SK-N-SH (cell line): ENCODE data around the gene NRTN. TPM values are rescaled to one million over a fixed set of nuclear protein-coding genes. Genes with fewer than 3 reads are reported as not detected.

ENCODE experiments used
- CTCF ChIA-PET: fragments of 300-600, 350-600 bp; formaldehyde crosslinking; extraction: SDS; loops from one replicate; lab custom pipeline; 2021; lab: Yijun Ruan, JAX
- POLR2A ChIA-PET: fragments of 350-600 bp; sonication (Branson Sonifier 250); formaldehyde crosslinking; extraction: SDS; loops from one replicate; lab custom pipeline; 2020; ENCODE audit warnings: antibody characterized with exemption, inconsistent platforms; lab: Yijun Ruan, JAX
- DNase-seq: peaks from one replicate; pipeline ENCODE4 v3.0.0; 2012
- H2AFZ ChIP-seq: fragments of 200-600 bp; sonication (generic); 2 replicates; pipeline ENCODE4 v1.8.1; 2016; ENCODE audit warnings: antibody characterized with exemption, mild to moderate bottlenecking, low read depth
- H3F3A ChIP-seq: fragments of 200-600 bp; sonication (generic); replicated peaks from 2 replicates; pipeline ENCODE3; 2016; ENCODE audit warnings: antibody characterized with exemption, mild to moderate bottlenecking; ENCODE audit not compliant: insufficient read depth
- H3K27ac ChIP-seq, 2 experiments: fragments of 200-500 bp in 1 of 2; fragments of 200-600 bp in 1 of 2; sonication (Bioruptor generic) in 1 of 2; sonication (generic), shearing (Covaris generic) in 1 of 2; 2 replicates each; pipeline versions ENCODE4 v1.5.1 to v1.6.1; 2014 to 2016; ENCODE audit warnings: low read depth in 2 of 2, inconsistent platforms in 1 of 2, low read length in 1 of 2, mild to moderate bottlenecking in 1 of 2, mixed read lengths in 1 of 2
- H3K27me3 ChIP-seq: fragments of 200-600 bp; sonication (generic), shearing (Covaris generic); 2 replicates; pipeline ENCODE4 v1.6.1; 2016; ENCODE audit warnings: mixed run types; ENCODE audit not compliant: insufficient read depth
- H3K36me3 ChIP-seq, 2 experiments: fragments of 200-500 bp in 1 of 2; fragments of 200-600 bp in 1 of 2; sonication (Bioruptor generic) in 1 of 2; sonication (generic) in 1 of 2; replicated peaks in 1 of 2; 2 replicates each; pipeline versions ENCODE3 to v1.5.1; 2014 to 2016; ENCODE audit warnings: low read length in 1 of 2, mild to moderate bottlenecking in 1 of 2; ENCODE audit not compliant: insufficient read depth in 2 of 2, control insufficient read depth in 1 of 2
- H3K4me1 ChIP-seq, 2 experiments: fragments of 200-500 bp in 1 of 2; fragments of 200-600 bp in 1 of 2; sonication (Bioruptor generic) in 1 of 2; sonication (generic), shearing (Covaris generic) in 1 of 2; 2 replicates each; pipeline versions ENCODE4 v1.5.1 to v1.6.1; 2014 to 2016; ENCODE audit warnings: low read depth in 1 of 2, low read length in 1 of 2, mixed run types in 1 of 2; ENCODE audit not compliant: insufficient read depth in 2 of 2, control insufficient read depth in 1 of 2
- H3K4me2 ChIP-seq: fragments of 200-600 bp; sonication (generic), shearing (Covaris generic); 2 replicates; pipeline ENCODE4 v1.6.1; 2017; ENCODE audit warnings: mixed run types
- H3K4me3 ChIP-seq, 2 experiments: fragments of 200-500 bp in 1 of 2; fragments of 200-600 bp in 1 of 2; sonication (Bioruptor generic) in 1 of 2; sonication (generic), shearing (Covaris generic) in 1 of 2; 2 replicates each; pipeline versions ENCODE4 v1.5.1 to v1.8.1; 2014 to 2016; ENCODE audit warnings: low read depth in 2 of 2, inconsistent platforms in 1 of 2, low read length in 1 of 2, mild to moderate bottlenecking in 1 of 2, mixed read lengths in 1 of 2, moderate library complexity in 1 of 2
- H3K79me2 ChIP-seq: fragments of 200-600 bp; sonication (generic); 2 replicates; pipeline ENCODE4 v1.8.1; 2017; ENCODE audit warnings: mild to moderate bottlenecking; ENCODE audit not compliant: insufficient read depth
- H3K9ac ChIP-seq: fragments of 200-600 bp; sonication (generic); 2 replicates; pipeline ENCODE4 v1.6.1; 2017; ENCODE audit warnings: mixed run types
- H3K9me2 ChIP-seq: fragments of 200-600 bp; sonication (generic); 2 replicates; pipeline ENCODE4 v1.6.1; 2017; ENCODE audit warnings: mixed run types
- H3K9me3 ChIP-seq: fragments of 200-600 bp; sonication (generic); 2 replicates; pipeline ENCODE4 v1.6.1; 2017; ENCODE audit warnings: mixed run types, mild to moderate bottlenecking, moderate library complexity
- H4K20me1 ChIP-seq: fragments of 200-600 bp; sonication (generic); 2 replicates; pipeline ENCODE4 v1.6.1; 2017; ENCODE audit warnings: mild to moderate bottlenecking, mixed run types; ENCODE audit not compliant: insufficient read depth
- ELF1 ChIP-seq: IDR thresholded peaks from 2 replicates; pipeline ENCODE4 v1.4.0; 2012
- EP300 ChIP-seq, 2 experiments: IDR thresholded peaks; 2 replicates each; pipeline versions ENCODE4 v1.4.0 to v1.6.1; 2012; ENCODE audit warnings: borderline replicate concordance in 1 of 2, low read depth in 1 of 2, low read length in 1 of 2
- EZH2phosphoT487 ChIP-seq: fragments of 200-600 bp; sonication (generic); IDR thresholded peaks from 2 replicates; pipeline ENCODE4 v1.6.1; 2017; ENCODE audit warnings: low read depth, mixed run types, mild to moderate bottlenecking, antibody characterized with exemption, moderate library complexity, borderline replicate concordance
- FOXJ3 ChIP-seq: sonication (generic); formaldehyde crosslinking; IDR thresholded peaks from 2 replicates; pipeline ENCODE4 v1.5.1; 2020; ENCODE audit warnings: mild to moderate bottlenecking, missing genetic modification reagents
- GABPA ChIP-seq: IDR thresholded peaks from 2 replicates; pipeline ENCODE4 v1.4.0; 2012; ENCODE audit warnings: low read depth, mild to moderate bottlenecking
- GATA2 ChIP-seq: sonication (generic); formaldehyde crosslinking; IDR thresholded peaks from 2 replicates; pipeline ENCODE4 v1.5.0; 2020; ENCODE audit warnings: mild to moderate bottlenecking, missing genetic modification reagents
- MEF2A ChIP-seq: IDR thresholded peaks from 2 replicates; pipeline ENCODE4 v1.4.0; 2012; ENCODE audit warnings: low read depth, borderline replicate concordance
- NFIC ChIP-seq: IDR thresholded peaks from 2 replicates; pipeline ENCODE4 v1.4.0; 2012; ENCODE audit warnings: borderline replicate concordance
- NRF1 ChIP-seq: IDR thresholded peaks from 2 replicates; pipeline ENCODE4 v1.6.1; 2012; ENCODE audit warnings: low read depth, mild to moderate bottlenecking, low read length
- POLR2AphosphoS5 ChIP-seq: IDR thresholded peaks from 2 replicates; pipeline ENCODE4 v1.6.1; 2012; ENCODE audit warnings: low read depth, low read length
- RCOR1 ChIP-seq: fragments of 150-350 bp; IDR thresholded peaks from 2 replicates; pipeline ENCODE4 v1.6.1; 2017; ENCODE audit warnings: antibody characterized with exemption, low read length
- RXRA ChIP-seq: IDR thresholded peaks from 2 replicates; pipeline ENCODE4 v1.4.0; 2012; ENCODE audit warnings: low read depth, mild to moderate bottlenecking, borderline replicate concordance
- SIN3A ChIP-seq: IDR thresholded peaks from 2 replicates; pipeline ENCODE4 v1.6.1; 2012; ENCODE audit warnings: low read depth, mild to moderate bottlenecking, low read length, moderate library complexity, borderline replicate concordance
- TCF12 ChIP-seq: IDR thresholded peaks from 2 replicates; pipeline ENCODE4 v1.4.0; 2012
- TEAD4 ChIP-seq: IDR thresholded peaks from 2 replicates; pipeline ENCODE4 v1.4.0; 2012; ENCODE audit warnings: mild to moderate bottlenecking, borderline replicate concordance; ENCODE audit not compliant: insufficient read depth
- USF2 ChIP-seq: fragments of 150-350 bp; IDR thresholded peaks from 2 replicates; pipeline ENCODE4 v1.6.1; 2017; ENCODE audit warnings: antibody characterized with exemption, low read length, low read depth, borderline replicate concordance
- YY1 ChIP-seq: IDR thresholded peaks from 2 replicates; pipeline ENCODE4 v1.4.0; 2012; ENCODE audit warnings: low read depth, mild to moderate bottlenecking
- WGBS: methylation state at CpG from one replicate; pipeline ENCODE4 v1.1.6; 2017; ENCODE audit warnings: low lambda C conversion rate; 5-methylcytosine and 5-hydroxymethylcytosine counted together
- polyA plus RNA-seq, 3 experiments: library from polyadenylated mRNA; depleted of rRNA; stranded (reverse); fragments of >200 nt; gene quantifications; 2 replicates each; pipeline ENCODE4 v1.2.3, GENCODE V29; 2012
- TF ChIP-seq, protein P1 (sequence below): IDR thresholded peaks from 2 replicates; pipeline ENCODE4 v1.4.0; 2012; ENCODE audit warnings: low read depth, borderline replicate concordance
- TF ChIP-seq, protein P2 (sequence below): IDR thresholded peaks from 2 replicates; pipeline ENCODE4 v1.4.0; 2012; ENCODE audit warnings: low read depth, borderline replicate concordance

NRTN gene
- polyA plus RNA-seq, 1 of the 3 experiments (the other 2 are of a cell fraction), result 0.99 TPM

DNA sequence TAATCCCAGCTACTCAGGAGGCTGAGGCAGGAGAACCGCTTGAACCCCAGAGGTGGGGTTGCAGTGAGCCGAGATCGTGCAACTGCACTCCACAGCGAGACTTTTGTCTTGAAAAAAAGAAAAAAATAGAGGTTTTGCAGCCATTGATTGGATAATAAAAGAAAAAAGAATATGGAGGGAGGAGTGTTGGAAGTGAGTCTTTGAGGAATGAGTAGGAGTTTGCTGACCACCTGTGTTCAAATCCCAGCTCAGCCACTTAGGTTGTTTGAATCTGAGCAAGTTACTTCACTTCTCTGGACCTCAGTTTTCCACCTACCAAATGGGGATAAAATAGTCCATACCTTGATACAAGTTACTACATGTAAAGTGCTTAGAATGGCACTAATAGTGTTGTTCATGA lies 6.2 kb downstream of the NRTN start:
- Histone ChIP-seq H3K9me2 (no peaks in the 10 kb centered on the region), H3K36me3 (no peaks in the 10 kb centered on the region), H3F3A (no peaks in the 10 kb centered on the region), H3K79me2 (no peaks in the 10 kb centered on the region), H4K20me1 (no peaks in the 10 kb centered on the region), H3K27me3 (peaks cover 12% of the 10 kb centered on the region; the same call in 1 of the 2 replicates), H3K4me3 (no peak overlapping the region), H3K4me2 (no peak overlapping the region), H3K4me1 (peaks cover 0 to 4% of the 10 kb centered on the region in 2 experiments; a peak in 1 of 4 replicates), H3K9ac (no peak overlapping the region), H3K9me3 (no peaks in the 10 kb centered on the region), H3K27ac (no peak overlapping the region), H2AFZ (no peak overlapping the region)
- POLR2A ChIA-PET, result interaction anchor here (2.5 kb wide), 1 partner anchor 17 kb away, joined by 7 read pairs; no protein-coding TSS in a partner anchor
- WGBS, result 88% methylated on average over 4 of the region's 4 CpGs
- CTCF ChIA-PET, result interaction anchor here (1.0 to 1.7 kb wide), 3 partner anchors 10 to 82 kb away, joined by 3 to 6 read pairs (median 5); no protein-coding TSS in a partner anchor
- no peak for TF ChIP-seq YY1
- no peak for TF ChIP-seq EZH2phosphoT487
- TF ChIP-seq TCF12, result no peak
- no peak for TF ChIP-seq TEAD4
- TF ChIP-seq RXRA, result no peak
- TF ChIP-seq RCOR1, result no peak
- no peak for TF ChIP-seq POLR2AphosphoS5
- TF ChIP-seq, protein P1, sequence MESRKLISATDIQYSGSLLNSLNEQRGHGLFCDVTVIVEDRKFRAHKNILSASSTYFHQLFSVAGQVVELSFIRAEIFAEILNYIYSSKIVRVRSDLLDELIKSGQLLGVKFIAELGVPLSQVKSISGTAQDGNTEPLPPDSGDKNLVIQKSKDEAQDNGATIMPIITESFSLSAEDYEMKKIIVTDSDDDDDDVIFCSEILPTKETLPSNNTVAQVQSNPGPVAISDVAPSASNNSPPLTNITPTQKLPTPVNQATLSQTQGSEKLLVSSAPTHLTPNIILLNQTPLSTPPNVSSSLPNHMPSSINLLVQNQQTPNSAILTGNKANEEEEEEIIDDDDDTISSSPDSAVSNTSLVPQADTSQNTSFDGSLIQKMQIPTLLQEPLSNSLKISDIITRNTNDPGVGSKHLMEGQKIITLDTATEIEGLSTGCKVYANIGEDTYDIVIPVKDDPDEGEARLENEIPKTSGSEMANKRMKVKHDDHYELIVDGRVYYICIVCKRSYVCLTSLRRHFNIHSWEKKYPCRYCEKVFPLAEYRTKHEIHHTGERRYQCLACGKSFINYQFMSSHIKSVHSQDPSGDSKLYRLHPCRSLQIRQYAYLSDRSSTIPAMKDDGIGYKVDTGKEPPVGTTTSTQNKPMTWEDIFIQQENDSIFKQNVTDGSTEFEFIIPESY, result no peak
- TF ChIP-seq USF2, result no peak
- no peak for TF ChIP-seq ELF1
- no peak for TF ChIP-seq FOXJ3 (CRISPR knock-in tag)
- no peak for TF ChIP-seq SIN3A
- no peak for TF ChIP-seq GATA2 (CRISPR knock-in tag)
- TF ChIP-seq, protein P2, sequence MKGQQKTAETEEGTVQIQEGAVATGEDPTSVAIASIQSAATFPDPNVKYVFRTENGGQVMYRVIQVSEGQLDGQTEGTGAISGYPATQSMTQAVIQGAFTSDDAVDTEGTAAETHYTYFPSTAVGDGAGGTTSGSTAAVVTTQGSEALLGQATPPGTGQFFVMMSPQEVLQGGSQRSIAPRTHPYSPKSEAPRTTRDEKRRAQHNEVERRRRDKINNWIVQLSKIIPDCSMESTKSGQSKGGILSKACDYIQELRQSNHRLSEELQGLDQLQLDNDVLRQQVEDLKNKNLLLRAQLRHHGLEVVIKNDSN, result no peak
- TF ChIP-seq EP300 (IDR thresholded peaks at IDR 0.05; ENCODE audit: borderline replicate concordance in 1 of 2, low read depth in 1 of 2, low read length in 1 of 2), result no peak
- TF ChIP-seq GABPA, result no peak
- no peak for TF ChIP-seq NRF1
- no peak for TF ChIP-seq MEF2A
- TF ChIP-seq NFIC, result no peak
- no peak for DNase-seq
